Umbilical cord (tissue), 2 donors: ENCODE results near the gene TRAK2. TPM values are rescaled to one million over a fixed set of nuclear protein-coding genes. Genes with fewer than 3 reads are reported as not detected.
A peak's percentile ranks its signal among the peaks of the same experiment; 100 is the strongest.
"Not testable (repeated sequence)": the region's sequence is repeated elsewhere in the genome, so short reads cannot be mapped to it uniquely, and the experiment has no call there.

Source experiments
- DNase-seq: peaks from one replicate; pipeline ENCODE4 v3.0.0-alpha.2; 2015; ENCODE audit warnings: low spot score
- total RNA-seq: library from RNA; depleted of rRNA; stranded (reverse); fragments of >200 nt; gene quantifications from one replicate; pipeline ENCODE4 v1.2.3, GENCODE V29; 2014; ENCODE audit warnings: low replicate concordance; ENCODE audit not compliant: insufficient read depth

Gene TRAK2, protein sequence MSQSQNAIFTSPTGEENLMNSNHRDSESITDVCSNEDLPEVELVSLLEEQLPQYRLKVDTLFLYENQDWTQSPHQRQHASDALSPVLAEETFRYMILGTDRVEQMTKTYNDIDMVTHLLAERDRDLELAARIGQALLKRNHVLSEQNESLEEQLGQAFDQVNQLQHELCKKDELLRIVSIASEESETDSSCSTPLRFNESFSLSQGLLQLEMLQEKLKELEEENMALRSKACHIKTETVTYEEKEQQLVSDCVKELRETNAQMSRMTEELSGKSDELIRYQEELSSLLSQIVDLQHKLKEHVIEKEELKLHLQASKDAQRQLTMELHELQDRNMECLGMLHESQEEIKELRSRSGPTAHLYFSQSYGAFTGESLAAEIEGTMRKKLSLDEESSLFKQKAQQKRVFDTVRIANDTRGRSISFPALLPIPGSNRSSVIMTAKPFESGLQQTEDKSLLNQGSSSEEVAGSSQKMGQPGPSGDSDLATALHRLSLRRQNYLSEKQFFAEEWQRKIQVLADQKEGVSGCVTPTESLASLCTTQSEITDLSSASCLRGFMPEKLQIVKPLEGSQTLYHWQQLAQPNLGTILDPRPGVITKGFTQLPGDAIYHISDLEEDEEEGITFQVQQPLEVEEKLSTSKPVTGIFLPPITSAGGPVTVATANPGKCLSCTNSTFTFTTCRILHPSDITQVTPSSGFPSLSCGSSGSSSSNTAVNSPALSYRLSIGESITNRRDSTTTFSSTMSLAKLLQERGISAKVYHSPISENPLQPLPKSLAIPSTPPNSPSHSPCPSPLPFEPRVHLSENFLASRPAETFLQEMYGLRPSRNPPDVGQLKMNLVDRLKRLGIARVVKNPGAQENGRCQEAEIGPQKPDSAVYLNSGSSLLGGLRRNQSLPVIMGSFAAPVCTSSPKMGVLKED
- total RNA-seq = 83.5 TPM

GRCh38 chr2:201451292-201452057, at the start of gene TRAK2, which contains the start of gene STRADB:
TSS of gene TRAK2 (minus strand) at chr2:201451458. CDS start at chr2:201420507, 30,951 bp downstream.
TSS of gene STRADB (plus strand) at chr2:201451740. CDS start at chr2:201454841, 3,101 bp downstream.
- DNase-seq = peak; percentile 98

DNA sequence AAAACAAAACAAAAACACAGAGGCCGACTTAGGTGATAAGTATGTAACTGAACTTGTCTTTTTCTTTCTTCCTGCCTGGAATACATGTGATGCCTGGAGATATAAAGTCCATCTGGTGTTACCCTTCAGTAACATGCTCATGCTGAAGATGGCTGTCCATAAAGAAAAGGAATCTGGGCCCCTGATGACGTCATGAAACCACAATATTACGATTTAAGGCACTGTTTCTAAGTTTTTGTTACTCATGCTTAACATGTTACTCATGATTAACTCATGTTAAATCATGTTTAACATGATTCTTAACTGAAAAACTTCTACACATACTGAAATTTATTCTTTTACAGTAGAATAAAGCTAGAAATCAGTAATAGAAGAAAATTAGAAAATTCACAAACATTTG, 49.3 kb upstream of the TRAK2 start:
- DNase-seq = no peak

DNA sequence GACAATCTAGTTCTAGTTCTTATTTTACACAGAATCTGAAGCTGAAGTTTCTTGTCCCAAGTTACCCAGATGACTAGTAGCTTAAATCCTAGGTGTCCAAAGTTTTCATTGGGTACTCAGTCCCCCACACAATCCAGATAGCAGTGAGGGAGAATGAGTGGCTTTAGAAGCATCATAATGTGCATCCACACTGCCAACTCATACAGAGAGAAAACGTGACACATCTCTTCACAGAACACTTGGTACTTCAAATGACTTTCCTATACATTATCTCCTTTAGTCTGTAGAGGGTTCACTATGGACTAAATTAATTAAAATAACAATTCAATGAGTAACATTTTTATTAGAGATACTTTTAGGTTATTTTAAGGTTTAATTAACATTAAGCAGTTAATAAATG, 45.5 kb upstream of the TRAK2 start:
- no peak for DNase-seq

DNA sequence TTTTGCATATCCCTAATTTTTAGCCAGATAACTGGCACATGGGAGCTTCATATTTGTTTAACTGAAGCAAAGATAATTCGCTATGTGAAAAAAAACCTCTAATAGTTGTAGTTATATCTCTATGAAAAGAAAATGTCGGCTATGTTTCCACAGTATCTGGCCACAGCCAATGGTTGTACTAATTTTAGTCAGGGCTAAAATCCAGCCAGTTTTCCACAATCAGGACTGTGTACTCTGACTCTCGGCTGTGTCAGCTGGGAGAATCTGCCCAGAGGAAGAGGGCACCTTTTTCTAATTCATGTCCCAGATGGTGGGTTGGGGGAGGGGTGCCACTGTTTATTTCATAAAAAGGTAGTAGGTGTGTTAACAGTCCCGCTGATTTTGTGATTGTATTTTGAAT, 39.0 kb upstream of the TRAK2 start:
- no peak for DNase-seq

DNA sequence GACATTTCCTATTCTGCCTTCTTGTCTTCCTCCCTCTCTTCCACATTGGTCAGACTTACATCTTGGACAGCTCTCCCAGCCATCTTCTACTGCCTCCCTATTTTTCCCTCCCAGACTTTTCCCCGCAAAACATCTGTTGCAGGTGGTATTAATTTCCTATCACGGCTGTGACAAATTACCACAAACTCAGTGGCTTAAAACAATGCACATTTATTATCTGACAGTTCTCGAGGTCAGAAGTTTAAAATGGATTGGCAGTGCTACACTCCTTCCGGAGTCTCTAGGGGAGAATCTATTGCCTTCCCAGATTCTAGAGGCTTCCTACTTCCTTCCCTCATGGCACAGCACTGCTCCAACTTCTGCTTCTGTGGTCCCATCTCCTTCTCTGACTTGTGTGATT, 33.5 kb upstream of the TRAK2 start:
- no peak for DNase-seq

DNA sequence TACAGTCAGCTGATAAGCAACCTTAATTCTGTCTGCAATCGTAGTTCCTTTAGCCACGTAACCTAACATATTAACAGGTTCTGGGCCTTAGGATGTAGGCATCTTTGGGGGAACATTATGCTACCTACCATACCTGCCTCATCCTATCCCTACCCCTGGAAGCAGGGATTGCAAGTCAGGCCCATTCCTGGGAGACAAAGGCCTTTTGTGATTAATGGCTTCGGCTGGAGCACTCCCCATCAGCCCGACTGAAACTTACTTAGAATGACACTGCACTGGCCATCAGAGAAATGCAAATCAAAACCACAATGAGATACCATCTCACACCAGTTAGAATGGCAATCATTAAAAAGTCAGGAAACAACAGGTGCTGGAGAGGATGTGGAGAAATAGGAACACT, 32.5 kb upstream of the TRAK2 start:
- DNase-seq = not testable (repeated sequence)

DNA sequence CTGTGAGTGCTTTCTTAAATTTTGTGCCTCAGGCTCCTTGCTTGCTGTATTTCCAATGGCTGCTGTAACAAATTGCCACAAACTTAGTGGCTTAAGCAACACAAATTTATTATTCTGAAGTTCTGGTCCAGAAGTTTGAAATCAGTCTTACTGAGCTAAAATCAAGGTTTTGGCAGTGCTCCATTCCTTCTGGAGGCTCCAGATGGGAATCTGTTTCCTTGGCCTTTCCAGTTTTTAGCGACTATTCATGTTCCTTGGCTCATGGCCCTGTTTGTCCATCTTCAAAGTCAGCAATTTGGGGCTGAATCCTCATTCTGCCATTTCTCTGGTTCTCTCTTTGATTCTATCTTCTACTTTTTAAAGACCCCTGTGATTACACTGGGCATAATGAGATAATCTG, 32.1 kb upstream of the TRAK2 start:
- no peak for DNase-seq

DNA sequence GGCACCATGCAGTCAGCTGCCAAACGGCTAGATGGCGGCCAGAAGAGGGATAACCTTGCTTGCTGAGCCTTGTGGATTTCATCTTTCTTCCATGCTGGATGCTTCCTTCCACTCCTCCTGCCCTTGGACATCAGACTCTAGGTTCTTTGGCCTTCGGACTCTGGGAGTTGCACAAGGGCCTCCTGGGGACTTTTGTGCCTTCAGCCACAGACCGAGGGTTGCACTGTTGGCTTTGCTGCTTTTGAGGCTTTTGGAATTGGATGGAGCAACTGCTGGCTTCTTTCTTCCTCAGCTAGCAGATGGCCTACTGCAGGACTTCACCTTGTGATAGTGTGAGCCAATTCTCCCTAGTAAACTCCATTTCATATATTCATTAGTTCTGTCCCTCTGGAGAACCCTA, 31.3 kb upstream of the TRAK2 start:
- DNase-seq = no peak

DNA sequence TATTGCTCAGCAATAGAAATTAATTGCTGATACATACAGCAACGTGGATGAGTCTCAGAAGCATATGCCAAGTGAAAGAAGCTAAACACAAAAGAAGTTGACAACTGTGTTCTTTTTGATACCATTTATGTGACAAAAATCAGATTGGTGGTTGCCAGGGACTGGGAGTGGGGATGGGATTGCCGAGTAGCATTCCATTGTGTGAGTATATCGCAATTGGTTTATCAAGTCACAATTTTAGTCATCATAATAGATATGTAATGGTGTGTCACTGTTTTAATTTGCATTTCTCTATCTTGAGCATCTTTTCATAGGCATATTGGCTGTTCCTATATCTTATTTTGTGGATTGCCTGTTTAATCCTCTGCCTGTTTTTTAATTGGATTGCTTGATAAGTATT, 21.2 kb upstream of the TRAK2 start:
- DNase-seq = no peak

- no peak for DNase-seq
Measured at GRCh38 chr2:201471732-201472393, 20.6 kb upstream of the TRAK2 start.

DNA sequence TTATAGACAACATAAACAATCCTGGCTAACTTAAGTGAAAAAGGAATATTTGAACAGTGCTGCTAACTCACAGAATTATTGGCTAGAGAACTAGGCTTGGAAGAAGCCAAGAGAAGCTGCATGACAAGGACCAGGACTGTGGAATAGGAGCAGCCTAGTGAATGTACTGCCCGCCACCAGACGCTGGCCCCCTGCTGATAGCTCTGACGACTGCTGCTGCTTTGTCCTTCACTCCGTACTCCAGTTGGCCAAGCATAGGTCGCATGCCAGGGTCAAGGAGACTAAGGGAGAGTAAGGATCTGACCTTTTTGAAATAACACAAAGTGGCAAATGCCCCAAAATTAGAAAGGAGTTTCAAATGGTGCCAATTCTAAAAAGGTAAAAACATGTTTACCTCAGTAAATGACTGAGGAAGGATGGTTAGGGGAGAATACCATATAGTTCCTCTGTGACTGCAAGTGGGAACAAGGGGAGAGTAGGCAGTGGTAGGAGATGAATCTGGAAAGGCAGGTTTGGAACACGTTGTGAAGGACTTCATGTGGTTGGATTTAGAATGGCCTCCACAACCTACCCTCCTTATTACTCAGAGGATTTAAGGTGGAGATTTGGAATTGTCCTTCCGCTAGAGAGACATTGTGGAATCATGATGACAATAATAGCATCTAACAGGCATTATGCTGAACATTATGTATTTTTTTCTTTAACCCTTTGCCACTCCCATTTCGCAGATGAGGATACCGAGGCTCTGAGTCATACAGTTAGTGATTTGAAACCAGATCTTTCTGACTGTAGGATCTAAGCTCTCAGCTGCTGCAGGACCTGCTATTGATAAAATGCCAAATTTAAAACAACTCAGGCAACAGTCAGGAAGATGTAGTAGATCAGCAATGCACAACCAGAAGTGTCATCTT, 19.8 kb upstream of the TRAK2 start:
- DNase-seq = no peak

GRCh38 chr2:201467666-201468065, 16.4 kb upstream of the TRAK2 start:
- no peak for DNase-seq

GRCh38 chr2:201466050-201466675, 14.9 kb upstream of the TRAK2 start:
- peak; percentile 64 for DNase-seq

GRCh38 chr2:201465524-201465971, 14.3 kb upstream of the TRAK2 start:
- DNase-seq = peak; percentile 7

DNA sequence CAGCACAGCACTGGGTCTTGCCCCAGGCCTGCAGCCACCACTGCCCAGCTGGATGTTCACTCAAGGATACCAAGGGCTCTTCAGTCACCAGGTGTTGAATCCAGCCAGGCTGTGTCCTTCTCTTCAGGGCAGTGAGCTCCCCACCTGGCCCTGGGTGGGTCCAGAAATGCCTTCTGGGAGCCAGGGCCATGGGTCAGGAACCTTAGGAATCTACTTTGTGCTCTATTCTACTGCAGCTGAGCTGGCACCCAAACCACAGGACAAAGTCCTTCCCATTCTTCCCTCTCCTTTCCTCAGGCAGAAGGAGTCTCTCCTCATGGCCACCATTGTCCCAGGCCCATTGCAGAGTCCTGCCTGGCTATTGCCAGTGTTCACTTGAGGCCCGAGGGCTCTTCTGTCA, 13.3 kb upstream of the TRAK2 start:
- no peak for DNase-seq

GRCh38 chr2:201460532-201460931, 9.3 kb upstream of the TRAK2 start:
- no peak for DNase-seq

DNA sequence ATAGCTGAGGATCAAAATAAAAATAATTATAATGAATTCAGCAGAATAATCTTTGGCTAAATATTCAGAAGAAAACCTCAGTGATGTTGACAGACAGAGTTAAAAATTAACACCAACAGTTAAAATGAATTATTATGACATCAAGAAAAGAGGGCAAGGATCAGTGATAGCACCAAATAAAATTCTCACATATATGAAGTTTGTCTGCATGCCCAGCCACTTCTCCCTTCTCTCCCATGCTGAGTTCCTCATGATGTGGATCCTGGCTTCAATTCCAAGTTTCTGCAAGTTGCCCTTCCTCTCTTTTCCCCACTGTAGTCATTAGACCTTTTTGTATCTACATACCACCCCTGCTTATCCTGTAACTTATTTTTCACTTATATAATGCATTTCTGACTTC, 7.1 kb upstream of the TRAK2 start:
- DNase-seq = no peak

GRCh38 chr2:201452922-201453643, 1.8 kb upstream of the TRAK2 start:
- DNase-seq = no peak
